BE2C (cell line): ENCODE results near the gene GALNT2.

Experiments
- DNase-seq: peaks from one replicate; pipeline ENCODE4 v3.0.0-alpha.2; 2020
- H3K27me3 ChIP-seq: fragments of 250-450 bp; sonication (Bioruptor Pico); 2 replicates; pipeline ENCODE4 v1.5.1; 2020; ENCODE audit warnings: mild to moderate bottlenecking
- H3K36me3 ChIP-seq: fragments of 250-450 bp; sonication (Bioruptor Pico); 2 replicates; pipeline ENCODE4 v1.5.1; 2020; ENCODE audit warnings: mild to moderate bottlenecking
- H3K4me1 ChIP-seq: fragments of 250-450 bp; sonication (Bioruptor Pico); 2 replicates; pipeline ENCODE4 v1.5.1; 2020
- H3K4me3 ChIP-seq: 2 replicates; pipeline ENCODE4 v1.5.1; 2011; ENCODE audit warnings: low read depth, low read length
- H3K9me3 ChIP-seq: fragments of 250-450 bp; sonication (Bioruptor Pico); 2 replicates; pipeline ENCODE4 v1.5.1; 2020
- CTCF ChIP-seq: IDR thresholded peaks from 2 replicates; pipeline ENCODE4 v1.5.1; 2012; ENCODE audit warnings: mild to moderate bottlenecking, low read depth, low read length

Gene GALNT2

GRCh38 chr1:230283678-230284077, 216.6 kb downstream of the GALNT2 start:
- Histone ChIP-seq H3K4me3 (no peak overlapping the region), H3K9me3 (no peaks in the 10 kb centered on the region), H3K36me3 (peaks cover 5% of the 10 kb centered on the region; the same call in 1 of the 2 replicates), H3K27me3 (no peaks in the 10 kb centered on the region), H3K4me1 (no peaks in the 10 kb centered on the region)
- TF ChIP-seq CTCF: no peak
- DNase-seq: no peak

GRCh38 chr1:230284891-230285290, 217.9 kb downstream of the GALNT2 start:
- no peaks in the 10 kb centered on the region for H3K9me3 ChIP-seq
- no peak overlapping the region for H3K4me3 ChIP-seq
- TF ChIP-seq CTCF: no peak
- H3K27me3 ChIP-seq: no peaks in the 10 kb centered on the region
- H3K4me1 ChIP-seq: no peaks in the 10 kb centered on the region
- peaks cover 5% of the 10 kb centered on the region; the same call in 1 of the 2 replicates for H3K36me3 ChIP-seq
- no peak for DNase-seq

- H3K4me1 ChIP-seq: no peaks in the 10 kb centered on the region
- TF ChIP-seq CTCF: no peak
- no peaks in the 10 kb centered on the region for H3K9me3 ChIP-seq
- peaks cover 5% of the 10 kb centered on the region; the same call in 1 of the 2 replicates for H3K36me3 ChIP-seq
- H3K4me3 ChIP-seq: no peak overlapping the region
- no peak for DNase-seq
- no peaks in the 10 kb centered on the region for H3K27me3 ChIP-seq
Observed at GRCh38 chr1:230285351-230285750, 218.3 kb downstream of the GALNT2 start.

GRCh38 chr1:230286166-230286889, 219.3 kb downstream of the GALNT2 start:
- Histone ChIP-seq H3K4me1 (no peaks in the 10 kb centered on the region), H3K9me3 (no peaks in the 10 kb centered on the region), H3K36me3 (no peaks in the 10 kb centered on the region; the same call in 1 of the 2 replicates), H3K4me3 (no peak overlapping the region), H3K27me3 (no peaks in the 10 kb centered on the region)
- peak; percentile 3 for DNase-seq
- TF ChIP-seq CTCF: no peak

- no peak for DNase-seq
- Histone ChIP-seq H3K4me3 (no peak overlapping the region), H3K36me3 (no peaks in the 10 kb centered on the region; the same call in 1 of the 2 replicates), H3K4me1 (no peaks in the 10 kb centered on the region), H3K9me3 (no peaks in the 10 kb centered on the region), H3K27me3 (no peaks in the 10 kb centered on the region)
- no peak for TF ChIP-seq CTCF
Observed at GRCh38 chr1:230286890-230287269, 219.8 kb downstream of the GALNT2 start.

GRCh38 chr1:230287674-230288315, 220.8 kb downstream of the GALNT2 start:
- no peaks in the 10 kb centered on the region; the same call in 1 of the 2 replicates for H3K36me3 ChIP-seq
- no peak overlapping the region for H3K4me3 ChIP-seq
- no peaks in the 10 kb centered on the region for H3K27me3 ChIP-seq
- no peaks in the 10 kb centered on the region for H3K9me3 ChIP-seq
- TF ChIP-seq CTCF: no peak
- H3K4me1 ChIP-seq: no peaks in the 10 kb centered on the region
- DNase-seq: no peak
